ENCODE data around the gene IL22RA1.

IL22RA1 gene

GRCh38 chr1:24165500-24165899, 22.6 kb upstream of the IL22RA1 start:
- no peak for DNase-seq

DNA sequence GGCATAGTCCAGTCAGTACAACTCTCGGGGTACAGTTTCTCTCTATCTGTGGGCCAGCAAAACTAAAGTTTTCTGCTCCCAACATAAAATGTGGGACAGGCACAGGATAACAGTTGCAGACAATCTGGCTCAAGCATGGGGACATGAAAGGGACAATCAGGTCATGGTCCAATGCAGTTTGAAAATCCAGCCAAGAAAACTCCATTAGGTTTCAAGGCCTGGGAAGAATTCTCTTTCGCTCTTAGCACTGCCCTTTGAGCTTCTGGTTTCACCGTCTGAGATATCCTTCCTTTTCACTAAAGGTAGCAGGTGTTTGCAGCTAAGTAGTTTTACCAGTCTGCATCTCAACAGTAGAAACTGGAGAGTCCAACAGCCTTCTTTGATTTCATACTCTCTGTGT, 21.1 kb upstream of the IL22RA1 start:
- DNase-seq, result no peak

DNA sequence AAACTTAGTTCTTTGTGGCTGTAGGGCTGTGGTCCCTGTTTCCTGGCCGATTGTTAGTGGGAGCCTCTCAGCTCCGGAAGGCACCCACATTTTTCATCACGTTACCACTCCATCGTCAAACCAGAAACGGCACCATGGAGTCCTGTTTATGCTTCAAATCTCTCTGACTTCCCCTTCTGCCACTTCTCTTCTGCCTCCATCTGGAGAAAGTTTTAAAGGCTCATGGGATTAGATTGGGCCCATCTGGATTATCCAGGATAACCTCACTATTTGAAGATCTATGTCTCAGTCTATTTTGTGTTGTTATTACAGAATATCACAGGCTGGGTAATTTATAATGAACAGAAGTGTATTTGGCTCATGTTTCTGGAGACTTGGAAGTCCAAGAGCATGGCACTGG, 19.3 kb upstream of the IL22RA1 start:
- no peak for DNase-seq

GRCh38 chr1:24161270-24161669, 18.3 kb upstream of the IL22RA1 start:
- DNase-seq, result no peak

- no peak for DNase-seq
Measured at GRCh38 chr1:24159366-24159765, 16.4 kb upstream of the IL22RA1 start.

GRCh38 chr1:24157918-24158481, 15.1 kb upstream of the IL22RA1 start:
- no peak for DNase-seq

- DNase-seq, result no peak
Measured at GRCh38 chr1:24156542-24157260, 13.8 kb upstream of the IL22RA1 start.

DNA sequence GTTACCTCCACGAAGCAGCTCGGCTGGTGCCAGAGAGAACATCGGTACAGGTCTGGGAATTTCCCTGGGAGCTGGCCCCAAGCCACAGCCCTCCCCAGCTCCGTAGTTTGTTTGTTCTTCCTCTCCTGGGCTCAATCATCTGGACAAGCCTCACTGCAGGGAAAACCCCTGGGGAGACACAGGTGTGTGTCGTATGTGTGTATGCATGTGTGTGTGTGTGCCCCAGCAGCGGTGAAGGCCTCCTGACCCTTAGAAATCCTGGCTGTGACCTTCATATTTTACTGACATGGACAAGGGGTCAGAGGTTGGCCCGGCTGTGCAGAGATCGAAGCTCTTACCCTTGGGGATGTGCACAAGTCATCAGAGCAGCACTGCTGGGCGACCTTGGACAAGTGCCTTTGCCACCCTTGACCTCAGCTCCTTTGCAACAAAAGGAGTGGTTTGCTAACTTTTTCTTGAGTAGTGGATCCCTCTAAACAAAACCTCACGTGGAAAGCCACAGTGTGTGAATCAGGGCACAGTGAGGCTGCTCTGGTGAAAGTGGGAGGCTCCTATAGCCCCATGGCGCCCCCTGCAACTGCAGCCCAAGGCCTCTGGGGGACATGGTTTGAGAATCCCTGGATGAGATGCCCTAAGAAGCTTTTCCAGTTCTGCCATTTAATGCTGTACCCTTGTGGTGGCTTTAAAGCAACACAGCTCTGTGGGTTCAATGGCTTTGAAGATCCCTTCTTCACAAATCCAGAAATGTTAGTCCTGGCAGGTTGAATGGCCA, 12.3 kb upstream of the IL22RA1 start:
- no peak for DNase-seq

- DNase-seq, result no peak
Measured at GRCh38 chr1:24154215-24154614, 11.3 kb upstream of the IL22RA1 start.

GRCh38 chr1:24152631-24153494, 9.9 kb upstream of the IL22RA1 start:
- DNase-seq, result no peak

DNA sequence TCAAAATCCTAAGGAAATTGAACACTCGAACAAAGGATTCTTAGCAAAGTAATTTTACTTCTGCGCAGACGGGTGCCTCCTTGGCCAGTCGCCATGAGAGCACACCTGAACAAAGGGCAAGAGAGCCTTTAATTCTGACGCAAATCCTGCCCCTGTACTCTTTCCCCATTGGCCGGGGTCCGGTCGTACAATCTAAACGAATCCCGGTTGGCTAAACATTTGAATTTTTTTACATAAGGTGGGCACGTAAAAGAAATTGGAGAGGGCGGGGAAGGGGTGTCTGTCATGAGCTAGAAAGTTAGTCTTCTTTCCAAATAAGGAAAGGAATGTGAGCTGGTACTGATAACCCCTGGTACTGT, 8.2 kb upstream of the IL22RA1 start:
- DNase-seq, result no peak

DNA sequence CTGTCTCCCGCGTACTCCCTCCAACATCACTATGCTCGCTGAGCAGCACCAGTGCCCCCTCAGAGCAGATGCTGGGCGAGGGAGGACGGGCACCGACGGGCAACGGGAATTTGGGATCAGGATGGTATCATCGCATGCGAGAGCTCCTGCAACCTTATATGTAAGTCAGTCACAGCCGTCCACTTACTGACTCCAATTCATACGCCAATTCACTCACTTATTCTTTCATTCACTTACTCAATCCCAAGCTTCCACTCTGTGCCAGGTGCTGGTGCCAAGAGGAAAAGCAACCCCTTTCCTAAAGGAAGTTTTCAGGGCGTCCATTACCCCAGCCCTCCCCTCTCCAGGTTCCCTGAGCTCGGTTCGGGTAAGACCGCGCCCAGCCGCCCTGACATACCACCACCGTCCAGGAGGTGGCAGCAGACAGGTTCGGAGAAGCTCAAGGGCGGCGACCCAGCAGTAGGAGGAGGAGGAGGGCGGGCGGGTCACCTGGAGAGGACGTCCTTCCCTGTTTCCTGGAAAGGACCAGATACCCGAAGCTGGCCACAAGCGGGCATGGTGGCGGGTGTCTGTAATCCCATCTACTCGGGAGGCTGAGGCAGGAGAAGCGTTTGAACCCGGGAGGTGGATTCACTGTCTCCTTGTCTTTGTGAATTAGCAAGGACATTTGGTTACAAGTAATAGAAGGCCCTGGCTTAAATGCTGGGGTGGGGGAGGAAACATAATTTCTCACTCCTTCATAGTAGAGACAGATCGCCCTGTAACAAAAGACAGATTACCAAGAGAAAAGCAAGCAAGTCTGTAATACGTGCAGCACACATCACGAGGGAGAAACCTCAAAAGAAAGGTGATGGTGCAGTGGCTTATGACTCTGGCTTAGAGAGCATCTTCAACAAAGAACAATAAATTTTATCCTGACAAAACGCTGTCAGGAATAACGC, 7.6 kb upstream of the IL22RA1 start:
- peak; percentile 93 for DNase-seq

DNA sequence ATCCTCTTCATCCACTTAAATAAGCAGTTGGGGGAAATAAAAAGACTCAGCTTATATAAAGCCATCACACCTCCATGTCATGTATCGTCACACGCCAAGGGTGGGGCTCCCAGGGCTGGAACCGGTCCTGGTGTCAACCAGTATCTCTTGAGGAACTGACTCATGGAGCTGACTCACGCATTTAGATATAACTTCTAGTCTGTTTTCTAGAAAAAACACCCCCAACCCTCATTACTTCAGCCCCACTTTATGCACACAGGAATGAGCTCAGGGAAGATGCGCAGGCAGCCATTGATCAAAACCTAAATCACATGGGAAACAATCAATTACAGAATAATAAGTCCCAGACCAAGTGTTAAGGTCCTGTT, 6.9 kb upstream of the IL22RA1 start:
- DNase-seq, result no peak

GRCh38 chr1:24147816-24148215, 4.9 kb upstream of the IL22RA1 start:
- DNase-seq, result no peak

GRCh38 chr1:24147194-24147593, 4.3 kb upstream of the IL22RA1 start:
- no peak for DNase-seq

- no peak for DNase-seq
Measured at GRCh38 chr1:24141311-24141997, 1.5 kb downstream of the IL22RA1 start.

DNA sequence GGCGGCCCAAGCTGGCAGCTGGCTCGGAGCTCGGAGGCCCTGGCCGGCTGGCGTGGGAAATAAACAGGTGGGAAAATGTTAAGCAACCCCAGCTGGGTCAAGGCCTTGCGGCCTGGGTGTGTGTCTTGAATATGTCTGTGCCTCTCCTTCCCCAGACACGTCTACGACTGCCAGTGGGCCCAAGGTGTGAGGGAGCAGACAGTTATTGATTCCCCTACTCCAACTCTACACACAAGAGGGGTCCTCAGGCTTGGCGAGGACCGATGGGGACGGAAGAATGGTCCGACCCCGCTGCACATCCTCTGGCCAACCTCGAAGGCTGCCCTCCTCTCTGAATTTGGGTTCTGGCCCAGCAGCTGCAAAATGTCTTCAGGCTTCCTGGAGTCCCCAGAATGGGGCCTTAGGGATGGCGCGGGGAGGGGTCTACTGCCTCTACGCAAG, 2.2 kb downstream of the IL22RA1 start:
- no peak for DNase-seq

GRCh38 chr1:24139841-24140425, 3.0 kb downstream of the IL22RA1 start:
- DNase-seq, result no peak

DNA sequence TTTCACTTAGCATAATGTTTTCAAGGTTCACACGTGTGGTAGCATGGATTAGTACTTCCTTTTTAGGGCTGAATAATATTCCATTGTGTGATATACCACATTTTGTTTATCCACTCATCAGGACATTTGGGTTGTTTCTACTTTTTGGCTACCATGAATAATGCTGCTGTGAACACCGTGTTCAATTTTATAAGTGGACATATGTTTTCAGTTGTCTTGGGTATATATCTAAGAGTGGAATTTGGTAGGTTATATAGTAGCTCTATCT, 3.8 kb downstream of the IL22RA1 start:
- no peak for DNase-seq

GRCh38 chr1:24138476-24139221, 4.3 kb downstream of the IL22RA1 start:
- DNase-seq, result no peak
